Bone marrow (tissue), 2 donors: ENCODE data around the gene BSDC1.

Experiments
- DNase-seq, 2 donors: peaks; one replicate each; lab custom pipeline; 2025; lab: John Stamatoyannopoulos, UW

The BSDC1 gene

GRCh38 chr1:32393832-32394140 is 455 bp downstream of the BSDC1 start:
- no peak for DNase-seq

DNA sequence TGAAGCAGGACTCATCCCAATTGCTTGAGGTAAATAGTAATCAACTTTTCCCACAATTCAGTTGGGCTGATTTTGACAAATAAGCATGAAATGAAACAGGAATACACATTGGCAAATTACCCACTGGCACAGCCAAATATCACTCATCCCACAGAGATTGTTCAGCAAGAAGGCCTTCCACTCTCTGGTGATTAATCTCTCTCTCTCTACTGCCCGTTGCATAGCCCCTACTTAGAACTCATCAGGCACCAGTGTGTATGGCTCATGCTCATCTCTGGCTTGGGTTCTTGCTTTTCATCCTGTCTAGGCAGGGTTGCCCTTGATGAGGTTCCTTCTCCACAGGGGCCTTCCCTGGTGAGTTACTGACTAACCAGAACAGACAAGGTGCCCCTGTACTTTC is 1.1 kb downstream of the BSDC1 start:
- no peak for DNase-seq

GRCh38 chr1:32392325-32392724 is 1.9 kb downstream of the BSDC1 start:
- DNase-seq = peak in 1 of 2 donors; percentile 20

DNA sequence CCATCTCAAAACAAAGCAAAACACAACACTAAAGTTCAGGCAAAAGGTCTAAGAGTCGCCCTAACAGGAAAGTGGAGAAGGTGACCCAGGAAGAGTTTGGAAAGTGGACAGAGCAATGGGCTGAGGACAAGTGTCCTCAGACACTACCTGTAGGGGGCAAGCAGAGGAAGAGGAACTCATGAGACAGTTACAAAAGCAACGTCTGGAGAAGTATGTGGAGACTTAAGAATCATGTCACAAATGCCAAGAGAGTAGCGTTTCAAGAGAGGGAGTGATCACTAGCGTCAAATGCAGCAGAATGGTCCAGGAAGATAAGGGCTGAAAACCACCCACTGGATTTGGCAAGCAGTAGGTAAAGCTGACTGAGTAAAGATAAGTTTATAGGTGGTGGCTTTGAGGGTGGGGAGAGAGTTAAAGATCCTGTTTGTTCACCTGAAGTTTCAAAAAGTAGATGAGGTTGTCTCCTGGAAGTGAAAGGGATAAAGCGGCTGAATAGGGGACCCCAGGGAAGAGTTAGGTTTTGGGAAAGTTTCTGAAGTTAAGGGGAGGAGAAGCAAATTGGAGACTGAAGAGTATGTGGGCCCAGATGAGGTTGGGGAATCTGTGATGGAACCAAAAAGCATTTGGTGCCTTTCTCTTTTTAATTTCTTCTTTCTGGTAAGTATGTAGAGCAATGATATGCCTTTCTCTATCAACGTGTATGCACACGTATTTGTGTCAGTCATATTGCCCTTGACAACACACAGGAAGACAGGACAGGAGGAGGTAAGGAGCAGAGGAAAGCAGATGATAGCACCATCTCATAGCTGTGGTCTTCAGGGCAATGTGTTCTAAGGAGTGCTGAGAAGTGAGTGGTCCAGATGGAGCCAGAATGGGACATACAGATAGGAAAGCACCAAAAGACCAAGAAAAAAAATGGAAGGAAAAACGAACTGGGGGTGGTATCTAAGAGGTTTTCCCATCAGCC is 3.1 kb downstream of the BSDC1 start:
- DNase-seq = no peak

DNA sequence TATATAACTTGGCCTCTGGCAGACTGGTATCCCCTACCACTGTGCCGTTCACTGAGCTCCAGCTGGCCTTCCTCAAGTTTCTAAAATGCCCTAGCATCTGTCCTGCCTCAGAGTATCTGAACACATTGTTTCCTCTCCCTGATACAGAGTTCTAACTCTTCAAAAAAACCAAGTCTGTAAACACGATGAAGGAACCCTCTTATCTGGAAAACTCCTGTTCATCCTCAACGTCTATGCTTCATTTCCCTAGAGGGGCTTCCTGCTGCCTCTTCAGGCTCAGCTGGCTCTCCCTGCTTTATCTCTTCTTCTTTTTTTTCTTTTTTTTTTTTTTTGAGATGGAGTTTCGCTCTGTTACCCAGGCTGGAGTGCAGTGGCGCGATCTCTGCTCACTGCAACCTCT is 5.6 kb downstream of the BSDC1 start:
- no peak for DNase-seq

DNA sequence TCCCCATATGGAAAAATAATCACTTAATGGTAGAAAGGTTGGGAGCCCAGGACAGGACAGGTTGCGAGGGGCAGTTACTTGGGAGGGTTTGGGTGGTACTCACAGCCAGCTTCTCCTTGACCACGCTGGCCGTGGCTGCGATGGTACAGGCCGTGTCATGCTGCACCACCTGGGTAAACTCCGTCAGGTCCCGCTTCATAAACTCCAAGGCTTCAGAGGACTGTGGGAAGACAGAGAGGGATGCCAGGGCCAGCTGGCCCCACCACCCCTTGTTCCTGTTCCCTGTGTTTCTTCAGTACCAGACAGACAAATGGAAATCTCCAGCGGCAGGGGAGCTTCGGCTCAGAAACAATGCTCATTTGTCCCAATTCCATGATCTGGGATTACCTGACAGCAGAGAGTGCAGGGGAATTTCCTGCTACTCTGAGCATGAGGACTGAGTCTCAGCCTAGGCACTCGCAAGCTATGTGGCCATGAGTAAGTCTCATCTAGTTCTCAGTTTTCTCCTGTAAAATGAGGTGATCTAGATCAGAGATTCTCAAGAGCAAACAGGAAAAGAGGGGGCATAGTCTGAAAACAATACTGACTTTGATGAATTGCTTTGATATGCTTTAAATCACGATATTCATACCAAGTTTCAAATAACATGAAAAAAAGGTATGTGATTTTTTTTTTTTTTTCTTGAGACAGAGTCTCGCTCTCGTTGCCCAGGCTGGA is 7.4 kb downstream of the BSDC1 start:
- DNase-seq = no peak

DNA sequence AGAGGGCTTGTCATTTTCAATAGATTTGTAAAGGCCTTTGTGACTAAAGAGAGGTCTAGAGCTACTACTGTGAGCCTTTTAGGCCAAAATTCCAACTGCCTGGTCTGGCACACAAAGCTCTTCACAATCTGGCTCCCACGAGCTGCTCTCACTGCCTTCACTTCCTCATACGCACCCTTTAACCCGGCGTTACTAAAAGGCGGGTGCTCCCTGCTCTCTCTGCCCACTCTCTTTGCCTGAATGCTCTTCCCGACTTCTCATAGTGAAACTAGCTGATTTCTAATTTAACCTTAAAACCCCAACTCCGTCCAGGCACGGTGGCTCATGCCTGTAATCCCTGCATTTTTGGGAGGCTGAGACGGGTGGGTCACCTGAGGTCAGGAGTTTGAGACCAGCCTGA is 14.2 kb downstream of the BSDC1 start:
- DNase-seq = no peak

- no peak for DNase-seq
Observed at GRCh38 chr1:32377541-32378220, 16.6 kb downstream of the BSDC1 start.

DNA sequence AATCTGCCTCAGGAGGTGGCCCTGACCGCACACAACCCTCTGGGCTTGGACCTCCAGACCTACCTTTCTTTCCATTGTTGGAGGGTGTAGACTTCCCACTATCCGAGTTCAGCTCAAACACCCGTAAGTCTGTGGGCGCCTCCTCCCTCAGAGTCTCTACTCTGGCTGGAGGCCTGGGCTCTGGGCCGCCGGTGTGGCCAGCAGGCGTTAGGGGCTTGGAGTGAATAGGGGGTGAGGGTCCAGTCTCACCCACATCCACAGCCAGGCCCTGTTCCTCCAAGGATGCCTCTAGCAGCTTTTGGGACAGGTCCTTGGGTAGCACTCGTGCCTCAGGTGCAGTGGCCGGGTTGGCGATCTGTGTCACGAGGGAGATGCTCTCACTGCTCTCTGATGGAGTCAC is 18.0 kb downstream of the BSDC1 start:
- DNase-seq = no peak

DNA sequence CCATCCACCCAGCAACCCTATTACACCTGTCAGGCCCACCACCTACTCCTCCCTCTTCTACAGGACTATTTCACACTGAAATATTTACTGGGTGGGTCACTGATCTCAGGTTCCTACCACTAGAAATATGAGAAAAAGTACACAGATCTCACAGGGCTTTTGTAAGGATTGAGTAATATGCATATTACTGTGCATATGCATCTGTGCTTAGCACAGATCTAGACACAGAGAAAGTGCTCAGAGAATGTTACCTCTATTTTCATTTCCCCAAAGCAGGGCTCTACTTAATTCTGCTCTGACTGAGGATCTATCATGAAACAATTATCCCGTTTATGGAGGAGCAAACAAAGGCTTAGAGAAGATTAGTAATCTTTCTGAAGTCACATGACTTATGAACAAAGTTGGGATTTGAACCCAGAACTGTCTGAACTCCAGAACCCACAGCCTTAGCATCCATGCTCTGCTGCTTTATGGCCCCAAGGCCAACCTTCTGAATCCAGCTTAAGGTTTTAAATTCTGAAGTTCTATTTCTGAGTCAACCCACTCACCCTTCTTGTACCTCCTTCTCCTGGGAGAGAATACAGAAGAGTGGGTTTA is 20.1 kb downstream of the BSDC1 start:
- no peak for DNase-seq

DNA sequence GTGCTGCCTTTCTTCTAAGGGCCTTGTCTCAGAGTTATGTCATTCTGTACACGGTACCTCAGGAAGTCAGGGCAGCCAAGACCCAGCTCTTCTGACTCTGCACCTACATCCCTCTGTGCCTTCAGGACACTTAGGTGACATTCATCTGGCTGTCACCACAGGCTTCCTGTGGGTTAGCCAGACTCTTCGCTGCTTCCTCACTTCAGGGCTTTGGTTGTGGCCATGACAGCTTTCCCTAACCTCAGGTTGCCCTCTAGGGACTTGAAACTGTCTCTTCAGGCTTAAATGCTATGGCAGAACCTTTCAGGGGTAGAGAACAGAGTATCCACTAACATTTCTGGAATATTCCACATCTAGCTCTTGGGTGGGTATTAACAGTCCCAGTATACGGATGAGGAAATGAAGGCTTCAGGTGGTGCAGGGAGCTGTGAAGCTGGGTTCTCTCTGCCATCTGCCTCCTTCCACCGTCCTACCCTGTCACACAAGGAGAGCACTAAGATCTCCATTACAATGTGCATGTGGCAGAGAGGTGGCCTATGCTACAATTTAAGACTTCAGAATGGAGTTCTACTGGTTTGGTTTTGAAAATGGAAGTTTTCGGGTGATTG is 22.0 kb downstream of the BSDC1 start:
- peak in 1 of 2 donors; percentile 78 for DNase-seq

DNA sequence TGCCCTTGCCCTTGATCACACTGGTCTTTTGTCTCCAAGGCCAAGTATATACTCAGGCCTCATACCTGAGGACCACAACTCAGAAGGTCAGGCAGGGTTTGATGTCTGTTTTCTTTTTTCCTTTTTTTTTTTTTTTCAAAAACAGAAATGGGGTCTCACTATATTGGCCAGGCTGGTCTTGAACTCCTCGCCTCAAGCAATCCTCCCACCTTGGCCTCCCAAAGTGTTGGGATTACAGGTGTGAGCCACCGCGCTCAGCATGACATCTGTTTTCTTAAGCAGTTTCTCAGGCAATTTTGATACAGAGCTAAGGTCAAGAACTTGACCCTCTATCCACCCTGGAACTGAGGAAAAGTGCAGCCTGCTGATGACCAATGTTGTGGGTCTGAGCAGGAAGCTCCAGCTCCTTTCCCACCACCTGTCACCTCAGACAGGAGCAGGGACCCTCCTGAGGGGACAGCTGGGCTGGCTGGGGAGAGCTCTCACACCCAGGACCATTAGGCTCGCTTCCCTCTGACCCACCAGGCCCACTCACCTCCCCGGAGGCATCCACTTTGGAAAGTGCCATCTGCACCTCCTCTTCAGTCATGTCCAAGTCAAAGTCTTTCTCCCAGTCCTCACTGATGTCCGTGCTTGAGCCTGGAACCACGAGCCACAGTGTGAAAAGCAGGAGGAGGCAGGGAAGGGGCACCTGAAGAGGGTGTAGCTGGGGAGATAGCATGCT is 26.2 kb downstream of the BSDC1 start:
- no peak for DNase-seq

DNA sequence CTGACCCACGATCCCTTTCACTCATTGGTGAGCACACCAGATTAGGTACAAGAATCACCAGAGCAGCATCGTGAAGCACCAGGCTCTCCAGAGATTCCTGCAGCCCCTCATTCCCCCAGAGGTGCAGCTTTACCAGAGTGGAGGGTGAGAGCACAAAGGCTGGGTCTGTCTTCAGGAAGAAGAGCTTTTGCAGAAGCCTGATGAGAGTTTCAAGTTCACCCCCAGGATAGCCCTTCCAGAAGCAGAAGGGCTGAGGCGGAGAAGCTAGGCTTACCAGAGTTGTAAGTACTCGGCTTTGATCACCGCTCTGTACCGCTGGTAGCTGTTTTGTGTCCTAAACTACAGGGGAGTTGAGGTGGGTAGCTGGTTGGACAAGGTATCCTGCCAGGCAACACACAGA is 28.8 kb downstream of the BSDC1 start:
- DNase-seq = no peak

DNA sequence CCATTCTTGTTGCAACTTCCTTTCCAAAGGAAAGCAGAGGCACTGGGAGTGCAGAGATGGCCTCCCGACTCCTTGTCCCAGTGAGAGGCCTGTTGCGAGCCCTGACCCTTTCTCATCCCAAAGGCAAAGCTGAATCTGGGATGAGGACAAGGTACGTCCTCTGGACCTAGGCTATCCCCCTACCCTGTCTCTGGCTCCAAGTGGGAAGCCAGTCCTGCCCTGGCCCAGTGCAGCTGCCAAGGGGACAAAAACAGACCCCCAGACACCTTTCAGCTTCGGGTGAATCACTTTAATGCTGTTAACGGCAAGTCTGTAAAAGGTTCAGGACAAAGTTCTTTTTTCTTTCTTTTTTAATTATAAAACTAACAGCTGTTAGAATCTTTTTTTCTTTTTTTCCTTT is 29.4 kb downstream of the BSDC1 start:
- DNase-seq = no peak

GRCh38 chr1:32363713-32364112 is 30.5 kb downstream of the BSDC1 start:
- DNase-seq = no peak

DNA sequence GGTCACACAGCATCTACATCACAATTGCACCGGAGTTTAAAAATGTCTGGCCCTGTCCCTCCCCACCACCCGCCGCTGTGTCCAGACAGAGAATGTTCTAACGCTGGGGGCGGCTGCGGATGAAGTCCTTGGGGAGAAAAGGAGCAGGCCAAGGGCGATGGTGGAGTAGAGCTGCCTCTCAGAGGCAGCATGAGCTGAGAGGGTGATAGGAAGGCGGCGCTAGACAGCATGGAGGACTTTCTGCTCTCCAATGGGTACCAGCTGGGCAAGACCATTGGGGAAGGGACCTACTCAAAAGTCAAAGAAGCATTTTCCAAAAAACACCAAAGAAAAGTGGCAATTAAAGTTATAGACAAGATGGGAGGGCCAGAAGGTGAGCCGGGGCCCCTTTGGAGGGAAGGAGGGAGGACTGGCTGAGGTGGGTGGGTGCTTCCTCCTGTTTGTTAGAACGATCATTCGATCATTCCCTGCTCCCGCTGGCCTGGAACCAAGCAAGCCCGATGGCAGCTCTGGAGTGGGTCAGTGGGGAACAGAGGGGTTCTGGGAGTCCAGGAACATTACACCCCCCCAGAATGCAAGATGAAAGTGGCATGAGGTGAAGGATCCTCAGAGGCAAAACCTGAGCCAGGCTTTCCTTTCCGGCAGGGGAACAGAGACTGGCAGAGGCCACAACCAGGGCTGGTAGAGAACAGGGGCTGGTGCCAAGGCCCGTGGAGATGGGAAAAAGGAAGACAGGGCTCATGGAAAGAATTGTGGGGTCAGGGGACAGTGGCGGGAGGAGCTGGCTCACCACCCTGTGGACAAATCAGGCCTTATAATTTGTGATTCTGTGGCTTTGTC is 31.5 kb downstream of the BSDC1 start, which contains the start of the genes FAM229A and TSSK3:
Gene FAM229A (minus strand): TSS at position 12 of the 840 bp plus-strand sequence. CDS start 394 bp downstream, outside the sequence.
Gene TSSK3 (plus strand): TSS at position 66 of the 840 bp plus-strand sequence. CDS start 163 bp downstream, at position 229.
- DNase-seq = no peak

DNA sequence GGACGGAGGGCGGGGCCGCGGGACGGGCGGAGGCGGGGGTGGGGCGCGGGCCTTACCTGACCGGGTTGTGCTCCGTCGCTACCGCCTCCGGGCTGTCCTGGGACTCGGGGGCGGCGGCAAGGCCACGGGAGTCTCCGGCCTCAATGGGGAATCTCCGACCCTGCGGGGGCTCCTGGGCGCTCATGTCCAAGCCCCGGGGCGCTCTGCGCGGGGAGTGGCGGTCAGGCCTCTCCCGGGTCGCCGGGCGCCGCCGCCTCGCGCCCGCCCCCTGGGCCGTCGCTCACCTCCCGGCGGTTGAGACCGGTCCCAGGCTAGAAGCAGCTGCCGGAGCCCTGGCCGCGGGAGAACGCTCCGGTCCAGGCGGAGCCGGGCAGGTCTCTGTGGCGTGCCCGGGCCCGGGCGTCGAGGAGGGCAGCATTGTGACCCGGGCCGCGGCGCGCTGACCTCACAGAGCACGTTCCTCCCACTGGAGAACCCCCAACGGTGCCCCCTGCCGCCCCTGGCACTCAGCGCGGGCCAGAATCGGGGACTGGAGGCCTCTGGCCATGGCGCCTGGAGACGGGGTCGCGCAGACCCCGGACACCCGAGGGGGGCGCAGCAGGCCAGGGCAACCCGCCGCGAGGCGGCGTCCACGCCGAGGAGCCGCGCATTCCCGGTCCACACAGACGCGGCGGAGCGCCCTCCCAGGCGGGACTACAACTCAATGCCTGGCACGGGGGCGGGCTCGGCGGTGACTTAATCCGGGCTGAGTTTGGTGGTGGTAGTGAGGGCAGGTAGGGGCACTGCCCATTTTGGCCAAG is 32.4 kb downstream of the BSDC1 start:
- DNase-seq = no peak

DNA sequence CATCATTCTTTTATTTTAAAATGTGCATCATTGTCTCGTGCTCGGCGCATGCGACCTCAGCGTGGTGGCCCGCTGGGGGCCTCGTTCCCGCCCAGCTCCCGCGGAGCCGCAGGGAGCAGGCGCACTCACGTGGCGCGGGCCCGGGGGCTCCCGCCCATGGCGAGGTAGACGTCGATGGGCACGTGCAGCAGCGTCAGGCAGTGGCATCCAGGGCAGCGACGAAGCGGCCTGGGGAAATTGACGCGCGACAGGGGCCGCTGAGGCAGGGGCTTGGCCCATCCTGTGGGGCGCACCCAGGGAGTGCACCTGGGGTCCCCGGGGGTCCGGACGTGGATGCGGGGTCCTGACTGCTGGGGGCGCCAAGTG is 33.0 kb downstream of the BSDC1 start:
- DNase-seq = no peak

DNA sequence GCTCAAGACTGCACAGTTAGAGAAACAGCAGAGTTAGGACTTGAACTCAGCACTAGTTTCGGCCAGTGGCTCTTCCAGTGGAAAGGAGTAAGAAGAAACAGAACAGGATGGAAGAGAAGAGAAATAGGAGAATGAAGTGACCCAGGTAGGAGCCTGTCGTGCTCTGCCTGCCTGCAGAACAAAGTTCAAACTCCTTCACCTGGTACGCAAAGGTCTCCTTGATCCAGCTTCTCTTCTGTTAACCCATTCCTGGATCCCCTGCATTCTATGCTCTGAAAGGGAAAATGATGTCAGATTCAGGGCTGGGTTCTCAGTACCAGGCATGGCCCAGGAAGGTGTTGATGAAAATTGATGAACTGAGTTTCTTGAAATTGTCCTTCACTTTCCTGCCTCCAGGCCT is 35.8 kb downstream of the BSDC1 start:
- DNase-seq = no peak
